Neural cell (in vitro differentiated cells): ENCODE results near the gene CPAMD8. TPM values are rescaled to one million over a fixed set of nuclear protein-coding genes. Genes with fewer than 3 reads are reported as not detected.

Experiments used
- H2AFZ ChIP-seq: fragments of 200-600, 300-800 bp; sonication (generic), shearing (Covaris generic); 2 replicates; pipeline ENCODE4 v1.6.0; 2014; ENCODE audit warnings: low read depth, mild to moderate bottlenecking, antibody characterized with exemption, low read length, moderate library complexity
- H3F3A ChIP-seq: fragments of 200-600 bp; shearing (Covaris generic); 2 replicates; pipeline ENCODE4 v1.6.1; 2016; ENCODE audit warnings: mild to moderate bottlenecking, moderate library complexity, mixed read lengths, antibody characterized with exemption, low read length; ENCODE audit not compliant: insufficient read depth, poor library complexity, severe bottlenecking
- H3K27ac ChIP-seq: fragments of 200-600, 300-800 bp; sonication (generic), shearing (Covaris generic); 2 replicates; pipeline ENCODE4 v1.5.1; 2014; ENCODE audit warnings: mild to moderate bottlenecking, low read length, moderate library complexity
- H3K27me3 ChIP-seq: fragments of 300-800, 200-600 bp; sonication (generic), shearing (Covaris generic); 2 replicates; pipeline ENCODE4 v1.6.0; 2014; ENCODE audit warnings: mild to moderate bottlenecking, low read depth, low read length, moderate library complexity; ENCODE audit not compliant: insufficient read depth
- H3K36me3 ChIP-seq: fragments of 300-800, 200-600 bp; sonication (generic), shearing (Covaris generic); 2 replicates; pipeline ENCODE4 v1.5.1; 2014; ENCODE audit warnings: mild to moderate bottlenecking, antibody characterized with exemption, low read length, moderate library complexity; ENCODE audit not compliant: insufficient read depth
- H3K4me2 ChIP-seq: fragments of 300-800, 200-600 bp; sonication (generic), shearing (Covaris generic); 2 replicates; pipeline ENCODE4 v1.6.0; 2014; ENCODE audit warnings: mild to moderate bottlenecking, low read length
- H3K4me3 ChIP-seq: fragments of 300-800, 200-600 bp; sonication (generic), shearing (Covaris generic); 2 replicates; pipeline ENCODE4 v1.5.1; 2014; ENCODE audit warnings: mild to moderate bottlenecking, low read length, moderate library complexity
- H3K79me2 ChIP-seq: fragments of 200-600 bp; shearing (Covaris generic); replicated peaks from 2 replicates; pipeline ENCODE4 v1.6.0; 2014; ENCODE audit warnings: mild to moderate bottlenecking, low read length, moderate library complexity; ENCODE audit not compliant: insufficient read depth
- H3K9ac ChIP-seq: fragments of 300-800, 200-600 bp; sonication (generic), shearing (Covaris generic); 2 replicates; pipeline ENCODE4 v1.6.1; 2016; ENCODE audit warnings: mild to moderate bottlenecking, low read length, mixed read lengths
- H3K9me2 ChIP-seq: fragments of 200-600 bp; shearing (Covaris generic); 2 replicates; pipeline ENCODE4 v1.6.1; 2016; ENCODE audit warnings: mild to moderate bottlenecking, low read length, mixed read lengths; ENCODE audit not compliant: insufficient read depth
- H3K9me3 ChIP-seq: fragments of 200-600, 300-800 bp; sonication (generic), shearing (Covaris generic); 2 replicates; pipeline ENCODE4 v1.6.1; 2016; ENCODE audit warnings: mild to moderate bottlenecking, mixed run types, low read length, moderate library complexity, mixed read lengths
- H4K20me1 ChIP-seq: fragments of 200-600 bp; shearing (Covaris generic); 2 replicates; pipeline ENCODE4 v1.6.1; 2016; ENCODE audit warnings: mild to moderate bottlenecking, mixed run types; ENCODE audit not compliant: insufficient read depth
- EP300 ChIP-seq: fragments of 450-650 bp; conservative IDR thresholded peaks from 2 replicates; pipeline ENCODE4 v1.6.1; 2014; ENCODE audit warnings: antibody characterized with exemption, mild to moderate bottlenecking, moderate library complexity; ENCODE audit not compliant: poor library complexity, severe bottlenecking
- EZH2 ChIP-seq: fragments of 200-600, 300-800 bp; shearing (Covaris generic), sonication (generic); IDR thresholded peaks from 2 replicates; pipeline ENCODE4 v1.6.1; 2014; ENCODE audit warnings: antibody characterized with exemption, low read length, borderline replicate concordance, mild to moderate bottlenecking; ENCODE audit not compliant: insufficient read depth, poor library complexity, severe bottlenecking
- MXI1 ChIP-seq: fragments of 450-650 bp; conservative IDR thresholded peaks from 2 replicates; pipeline ENCODE4 v1.6.1; 2014; ENCODE audit warnings: antibody characterized with exemption, mild to moderate bottlenecking; ENCODE audit not compliant: poor library complexity, severe bottlenecking
- POLR2AphosphoS5 ChIP-seq: IDR thresholded peaks from 2 replicates; pipeline ENCODE4 v1.6.1; 2012
- RAD21 ChIP-seq: fragments of 450-650 bp; conservative IDR thresholded peaks from 2 replicates; pipeline ENCODE4 v1.6.1; 2014; ENCODE audit warnings: antibody characterized with exemption, mild to moderate bottlenecking, moderate library complexity
- SMC3 ChIP-seq: fragments of 450-650 bp; conservative IDR thresholded peaks from 2 replicates; pipeline ENCODE4 v1.6.1; 2014; ENCODE audit warnings: antibody characterized with exemption, mild to moderate bottlenecking, moderate library complexity; ENCODE audit not compliant: poor library complexity
- TAF1 ChIP-seq: IDR thresholded peaks from 2 replicates; pipeline ENCODE4 v1.6.1; 2012; ENCODE audit warnings: low read depth
- polyA plus RNA-seq: library from polyadenylated mRNA; depleted of rRNA; stranded (reverse); fragments of >200 nt; gene quantifications from 2 replicates; pipeline ENCODE4 v1.2.3, GENCODE V29; 2014
- TF ChIP-seq, protein P1 (sequence below): IDR thresholded peaks from 2 replicates; pipeline ENCODE4 v1.6.1; 2012; ENCODE audit warnings: borderline replicate concordance
- TF ChIP-seq, protein P2 (sequence below): fragments of 450-650 bp; IDR thresholded peaks from 2 replicates; pipeline ENCODE4 v1.5.1; 2014; ENCODE audit warnings: antibody characterized with exemption, mild to moderate bottlenecking, moderate library complexity; ENCODE audit not compliant: poor library complexity, severe bottlenecking

CPAMD8 gene
- polyA plus RNA-seq, 1 donor from 2014 or later, result 1.9 TPM

DNA sequence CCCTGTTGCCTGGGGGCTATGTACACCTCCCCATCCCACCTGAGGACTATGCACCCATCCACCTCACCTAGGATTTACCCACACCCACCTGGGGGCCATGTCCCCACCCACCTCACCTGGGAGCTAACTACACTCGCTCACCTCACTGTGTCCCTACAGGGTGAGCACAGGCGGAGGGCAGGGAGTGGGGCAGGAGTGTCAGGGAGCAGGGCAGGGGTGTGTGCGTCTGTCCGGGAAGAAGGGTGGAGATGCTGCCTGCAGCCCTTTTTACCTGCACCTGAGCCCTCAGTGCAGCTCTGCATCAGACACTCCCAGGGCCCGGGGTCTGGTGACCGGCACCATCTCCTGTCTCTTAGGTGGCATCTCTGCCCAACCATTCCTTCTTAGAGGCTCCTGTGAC, 10.6 kb upstream of the CPAMD8 start:
- Histone ChIP-seq H4K20me1 (no peaks in the 10 kb centered on the region), H3K27ac (no peak overlapping the region), H3K27me3 (no peaks in the 10 kb centered on the region), H3K79me2 (no peaks in the 10 kb centered on the region), H3K9me3 (no peaks in the 10 kb centered on the region), H3K9me2 (no peaks in the 10 kb centered on the region), H2AFZ (no peak overlapping the region), H3K36me3 (no peaks in the 10 kb centered on the region), H3K4me2 (no peak overlapping the region), H3K9ac (no peak overlapping the region), H3K4me3 (no peak overlapping the region), H3F3A (no peaks in the 10 kb centered on the region)
- TF ChIP-seq, protein P1, sequence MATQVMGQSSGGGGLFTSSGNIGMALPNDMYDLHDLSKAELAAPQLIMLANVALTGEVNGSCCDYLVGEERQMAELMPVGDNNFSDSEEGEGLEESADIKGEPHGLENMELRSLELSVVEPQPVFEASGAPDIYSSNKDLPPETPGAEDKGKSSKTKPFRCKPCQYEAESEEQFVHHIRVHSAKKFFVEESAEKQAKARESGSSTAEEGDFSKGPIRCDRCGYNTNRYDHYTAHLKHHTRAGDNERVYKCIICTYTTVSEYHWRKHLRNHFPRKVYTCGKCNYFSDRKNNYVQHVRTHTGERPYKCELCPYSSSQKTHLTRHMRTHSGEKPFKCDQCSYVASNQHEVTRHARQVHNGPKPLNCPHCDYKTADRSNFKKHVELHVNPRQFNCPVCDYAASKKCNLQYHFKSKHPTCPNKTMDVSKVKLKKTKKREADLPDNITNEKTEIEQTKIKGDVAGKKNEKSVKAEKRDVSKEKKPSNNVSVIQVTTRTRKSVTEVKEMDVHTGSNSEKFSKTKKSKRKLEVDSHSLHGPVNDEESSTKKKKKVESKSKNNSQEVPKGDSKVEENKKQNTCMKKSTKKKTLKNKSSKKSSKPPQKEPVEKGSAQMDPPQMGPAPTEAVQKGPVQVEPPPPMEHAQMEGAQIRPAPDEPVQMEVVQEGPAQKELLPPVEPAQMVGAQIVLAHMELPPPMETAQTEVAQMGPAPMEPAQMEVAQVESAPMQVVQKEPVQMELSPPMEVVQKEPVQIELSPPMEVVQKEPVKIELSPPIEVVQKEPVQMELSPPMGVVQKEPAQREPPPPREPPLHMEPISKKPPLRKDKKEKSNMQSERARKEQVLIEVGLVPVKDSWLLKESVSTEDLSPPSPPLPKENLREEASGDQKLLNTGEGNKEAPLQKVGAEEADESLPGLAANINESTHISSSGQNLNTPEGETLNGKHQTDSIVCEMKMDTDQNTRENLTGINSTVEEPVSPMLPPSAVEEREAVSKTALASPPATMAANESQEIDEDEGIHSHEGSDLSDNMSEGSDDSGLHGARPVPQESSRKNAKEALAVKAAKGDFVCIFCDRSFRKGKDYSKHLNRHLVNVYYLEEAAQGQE, result no peak
- TF ChIP-seq, protein P2, sequence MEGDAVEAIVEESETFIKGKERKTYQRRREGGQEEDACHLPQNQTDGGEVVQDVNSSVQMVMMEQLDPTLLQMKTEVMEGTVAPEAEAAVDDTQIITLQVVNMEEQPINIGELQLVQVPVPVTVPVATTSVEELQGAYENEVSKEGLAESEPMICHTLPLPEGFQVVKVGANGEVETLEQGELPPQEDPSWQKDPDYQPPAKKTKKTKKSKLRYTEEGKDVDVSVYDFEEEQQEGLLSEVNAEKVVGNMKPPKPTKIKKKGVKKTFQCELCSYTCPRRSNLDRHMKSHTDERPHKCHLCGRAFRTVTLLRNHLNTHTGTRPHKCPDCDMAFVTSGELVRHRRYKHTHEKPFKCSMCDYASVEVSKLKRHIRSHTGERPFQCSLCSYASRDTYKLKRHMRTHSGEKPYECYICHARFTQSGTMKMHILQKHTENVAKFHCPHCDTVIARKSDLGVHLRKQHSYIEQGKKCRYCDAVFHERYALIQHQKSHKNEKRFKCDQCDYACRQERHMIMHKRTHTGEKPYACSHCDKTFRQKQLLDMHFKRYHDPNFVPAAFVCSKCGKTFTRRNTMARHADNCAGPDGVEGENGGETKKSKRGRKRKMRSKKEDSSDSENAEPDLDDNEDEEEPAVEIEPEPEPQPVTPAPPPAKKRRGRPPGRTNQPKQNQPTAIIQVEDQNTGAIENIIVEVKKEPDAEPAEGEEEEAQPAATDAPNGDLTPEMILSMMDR, result no peak
- TF ChIP-seq POLR2AphosphoS5, result no peak
- TF ChIP-seq SMC3, result no peak

DNA sequence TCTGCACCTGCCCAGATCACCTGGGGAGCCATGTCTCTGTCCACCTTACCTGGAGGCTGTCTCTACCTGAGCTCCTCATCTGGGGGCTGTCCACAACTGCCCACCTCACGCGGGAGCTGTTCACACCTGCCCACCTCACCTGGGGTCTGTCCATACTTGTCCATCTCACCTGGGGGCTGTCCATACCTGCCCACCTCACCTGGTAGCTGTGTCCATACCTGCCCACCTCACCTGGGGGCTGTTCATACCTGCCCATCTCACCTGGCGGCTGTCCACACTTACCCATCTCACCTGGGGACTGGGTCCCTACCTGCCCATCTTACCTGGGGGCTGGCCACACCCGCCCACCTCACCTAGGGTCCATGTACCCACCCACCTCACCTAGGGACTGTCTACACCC, 10.0 kb upstream of the CPAMD8 start:
- Histone ChIP-seq H4K20me1 (no peaks in the 10 kb centered on the region), H3K9ac (no peak overlapping the region), H3K36me3 (no peaks in the 10 kb centered on the region), H3K9me2 (no peaks in the 10 kb centered on the region), H3K79me2 (no peaks in the 10 kb centered on the region), H3K27me3 (no peaks in the 10 kb centered on the region), H3K4me2 (no peak overlapping the region), H2AFZ (no peak overlapping the region), H3K27ac (no peak overlapping the region), H3K4me3 (no peak overlapping the region), H3F3A (no peaks in the 10 kb centered on the region), H3K9me3 (no peaks in the 10 kb centered on the region)
- TF ChIP-seq POLR2AphosphoS5 (no peak), EZH2 (no peak), MXI1 (no peak), SMC3 (no peak), TAF1 (no peak)

DNA sequence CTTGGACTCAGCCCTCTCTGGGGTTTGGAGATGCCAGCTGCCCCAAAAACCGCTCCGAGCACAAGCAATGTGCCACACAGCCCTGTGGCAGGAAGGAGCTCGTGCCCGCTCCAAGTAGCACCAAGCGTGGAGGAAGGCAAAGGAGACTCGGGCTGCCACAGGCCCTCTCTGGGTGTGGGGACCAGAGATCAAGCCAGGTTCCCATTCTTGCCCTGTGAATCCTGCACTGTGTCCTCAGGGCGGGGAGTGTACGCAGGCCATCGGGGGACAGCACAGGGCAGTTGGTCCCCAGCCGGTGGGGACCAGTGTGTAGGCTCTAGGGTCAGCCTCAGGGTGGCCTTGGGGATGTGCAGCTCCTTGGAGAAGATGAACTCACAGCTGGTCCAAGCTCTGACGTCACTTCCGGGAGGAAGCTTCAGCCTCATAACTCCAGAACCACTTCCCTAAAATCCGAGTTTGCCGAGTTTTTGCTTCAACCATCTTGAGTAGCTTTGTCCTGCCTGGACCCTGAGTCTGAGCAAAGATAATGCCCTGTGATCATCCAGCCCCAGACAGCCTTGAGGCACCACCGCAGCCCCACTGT, 9.3 kb upstream of the CPAMD8 start:
- TF ChIP-seq, protein P2, result no peak
- TF ChIP-seq RAD21 (no peak), MXI1 (no peak), POLR2AphosphoS5 (no peak), TAF1 (no peak), SMC3 (no peak), EP300 (no peak), EZH2 (no peak)
- TF ChIP-seq, protein P1, result no peak
- no peaks in the 10 kb centered on the region for H4K20me1 ChIP-seq
- H3K36me3 ChIP-seq, result no peaks in the 10 kb centered on the region
- H3K9ac ChIP-seq, result no peak overlapping the region
- H2AFZ ChIP-seq, result no peak overlapping the region
- H3F3A ChIP-seq, result no peaks in the 10 kb centered on the region
- no peaks in the 10 kb centered on the region for H3K79me2 ChIP-seq
- H3K4me3 ChIP-seq, result no peak overlapping the region
- no peaks in the 10 kb centered on the region for H3K9me2 ChIP-seq
- no peaks in the 10 kb centered on the region for H3K27me3 ChIP-seq
- H3K27ac ChIP-seq, result no peak overlapping the region
- no peak overlapping the region for H3K4me2 ChIP-seq
- no peaks in the 10 kb centered on the region for H3K9me3 ChIP-seq
